Stimulated activated CD4-positive, alpha-beta T cell treated with anti-CD3 and anti-CD28 coated beads, Interleukin-1b, Interleukin-23, amount 100 ng/mL, for 4 hours (primary cell): ENCODE measurements around the gene TMEM135.
"Not testable (repeated sequence)": the region's sequence is repeated elsewhere in the genome, so short reads cannot be mapped to it uniquely, and the experiment has no call there.

Source experiments
- DNase-seq, 2 donors: peaks; one replicate each; pipeline ENCODE4 v3.0.0-alpha.2; 2020; ENCODE audit warnings: low read depth in 2 of 2

TMEM135 gene

GRCh38 chr11:87141980-87142514 lies 104.3 kb downstream of the TMEM135 start:
- no peak for DNase-seq

GRCh38 chr11:87142594-87142993 lies 104.9 kb downstream of the TMEM135 start:
- no peak for DNase-seq

GRCh38 chr11:87143641-87144040 lies 105.9 kb downstream of the TMEM135 start:
- no peak for DNase-seq

- DNase-seq = no peak
Observed at GRCh38 chr11:87144252-87144651, 106.5 kb downstream of the TMEM135 start.

GRCh38 chr11:87148749-87149148 lies 111.0 kb downstream of the TMEM135 start:
- no peak for DNase-seq

DNA sequence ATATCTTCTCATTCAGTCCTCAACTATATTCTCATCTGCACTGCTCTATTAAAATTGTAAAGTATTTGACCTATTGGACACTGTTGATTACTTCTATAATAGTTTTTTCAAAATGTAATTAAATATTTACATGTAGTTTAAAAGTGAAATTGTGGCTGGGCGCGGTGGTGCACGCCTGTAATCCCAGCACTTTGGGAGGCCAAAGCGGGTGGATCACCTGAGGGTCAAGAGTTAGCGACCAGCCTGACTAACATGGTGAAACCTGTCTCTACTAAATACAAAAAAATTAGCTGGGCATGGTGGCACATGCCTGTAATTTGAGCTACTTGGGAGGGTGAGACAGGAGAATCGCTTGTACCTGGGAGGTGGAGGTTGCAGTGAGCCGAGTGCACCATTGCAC lies 112.0 kb downstream of the TMEM135 start:
- DNase-seq = not testable (repeated sequence)

DNA sequence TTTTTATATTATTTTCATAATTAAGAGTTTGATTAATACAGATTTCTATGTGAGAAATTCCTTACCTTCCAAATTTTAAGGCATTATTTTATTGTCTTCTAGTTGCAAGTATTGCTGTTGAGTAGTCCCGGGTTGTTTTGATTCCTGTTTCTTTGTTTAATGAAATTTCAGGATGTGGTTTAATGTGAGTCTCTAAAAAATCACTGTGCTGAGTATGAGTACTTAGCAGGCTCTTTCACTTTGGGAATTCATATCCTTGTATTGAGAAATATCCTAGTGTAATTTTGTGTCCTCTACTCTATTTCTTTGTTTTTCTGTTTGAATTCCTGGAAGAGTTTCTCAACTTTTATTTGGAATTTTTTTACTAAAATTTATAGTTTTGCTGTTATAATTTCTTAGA lies 113.2 kb downstream of the TMEM135 start:
- no peak for DNase-seq

DNA sequence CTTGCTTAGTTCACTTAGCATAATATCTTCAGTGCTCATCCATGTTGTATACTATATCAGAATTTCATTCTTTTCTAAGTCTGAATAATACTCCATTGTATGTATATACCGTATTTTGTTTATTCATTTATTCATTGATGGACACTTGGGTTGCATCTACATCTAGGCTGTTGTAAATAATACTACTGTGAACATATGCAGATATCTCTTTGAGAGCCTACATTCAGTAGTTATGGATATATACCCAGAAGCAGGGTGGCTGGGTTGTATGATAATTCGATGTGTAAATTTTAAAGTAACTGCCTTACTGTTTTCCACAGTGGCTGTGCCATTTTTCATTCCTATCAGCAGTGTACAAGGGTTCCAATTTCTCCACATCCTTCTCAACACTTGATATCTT lies 116.5 kb downstream of the TMEM135 start:
- DNase-seq = no peak

- no peak for DNase-seq
Observed at GRCh38 chr11:87156970-87157369, 119.2 kb downstream of the TMEM135 start.

- not testable (repeated sequence) for DNase-seq
Observed at GRCh38 chr11:87169076-87169475, 131.3 kb downstream of the TMEM135 start.

- no peak for DNase-seq
Observed at GRCh38 chr11:87173185-87174039, 135.7 kb downstream of the TMEM135 start.

DNA sequence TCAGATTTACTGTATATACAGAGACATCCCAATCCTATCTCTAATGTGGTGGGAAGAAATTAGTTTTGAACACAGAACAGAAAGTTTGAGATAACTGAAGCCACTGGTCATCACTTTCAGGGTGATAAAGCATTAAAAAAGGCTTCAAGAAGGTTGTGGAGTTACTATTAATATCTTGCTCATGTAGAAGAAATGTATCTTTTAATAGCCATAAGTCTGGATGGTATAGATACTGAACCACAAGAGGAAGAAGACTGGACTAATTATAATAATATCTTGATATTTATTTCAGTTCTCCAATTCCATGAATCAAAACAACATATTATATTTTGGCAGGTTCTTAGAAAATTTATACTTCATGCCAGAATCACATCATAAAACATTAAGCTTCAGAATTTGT lies 137.1 kb downstream of the TMEM135 start:
- no peak for DNase-seq

GRCh38 chr11:87176044-87176443 lies 138.3 kb downstream of the TMEM135 start:
- no peak for DNase-seq

GRCh38 chr11:87179621-87180020 lies 141.9 kb downstream of the TMEM135 start:
- no peak for DNase-seq

- DNase-seq = no peak
Observed at GRCh38 chr11:87180742-87181141, 143.0 kb downstream of the TMEM135 start.

DNA sequence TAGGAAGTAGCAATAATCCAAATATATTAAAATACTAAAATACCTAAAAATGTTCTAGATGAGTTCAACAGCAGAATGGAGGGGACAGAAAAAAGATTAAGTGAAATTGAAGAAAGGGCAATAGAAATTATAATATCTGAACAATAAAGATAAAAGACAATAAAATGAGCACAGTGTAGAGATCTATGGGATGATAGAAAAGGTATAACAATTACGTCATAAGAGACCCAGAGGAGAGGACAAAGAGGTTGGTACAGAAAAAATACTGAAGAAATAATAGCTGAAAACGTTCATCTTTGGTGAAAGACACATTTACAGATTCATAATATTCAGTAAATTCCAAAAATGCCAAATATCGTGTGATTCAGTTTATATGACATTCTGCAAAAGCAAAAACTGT lies 143.4 kb downstream of the TMEM135 start:
- DNase-seq = no peak

DNA sequence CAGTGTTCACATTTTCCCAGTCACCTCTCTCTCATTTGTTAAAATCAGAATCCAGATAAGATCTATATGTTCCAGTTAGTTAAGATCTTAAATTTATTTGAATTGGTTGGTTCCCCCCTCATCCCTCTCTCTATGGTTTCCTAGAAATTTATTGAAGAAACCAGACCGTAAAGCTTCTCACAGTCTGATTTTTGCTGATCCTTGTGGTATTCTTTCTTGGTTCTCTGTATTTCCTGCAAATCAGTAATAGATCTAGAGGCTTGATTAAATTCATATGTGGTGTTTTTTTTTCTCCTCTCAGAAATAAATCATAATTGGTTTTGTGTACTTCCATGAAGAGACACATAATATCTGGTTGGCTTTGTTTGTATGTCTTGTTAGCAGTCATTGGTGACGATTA lies 147.5 kb downstream of the TMEM135 start:
- DNase-seq = no peak

DNA sequence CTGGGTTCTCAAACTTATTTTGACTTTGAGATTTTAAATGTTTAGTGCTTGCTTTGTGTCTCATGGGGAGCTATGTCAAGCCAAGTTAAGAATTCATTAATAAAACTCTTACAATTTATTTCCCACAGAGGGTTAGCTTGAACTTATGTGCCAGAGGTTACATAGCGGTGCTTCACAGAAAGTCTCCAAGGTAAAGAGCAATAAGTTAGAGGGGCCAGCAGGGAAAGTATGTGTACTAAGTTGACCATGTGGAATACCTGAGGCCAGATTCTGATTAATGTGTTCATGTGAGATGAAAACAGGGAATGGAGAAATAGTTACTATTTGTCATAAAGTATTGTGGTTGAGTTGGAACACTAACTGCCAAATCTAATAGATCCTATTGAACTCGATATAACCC lies 149.3 kb downstream of the TMEM135 start:
- DNase-seq = no peak

- DNase-seq = no peak
Observed at GRCh38 chr11:87187930-87188329, 150.2 kb downstream of the TMEM135 start.

- not testable (repeated sequence) for DNase-seq
Observed at GRCh38 chr11:87188396-87188795, 150.7 kb downstream of the TMEM135 start.

DNA sequence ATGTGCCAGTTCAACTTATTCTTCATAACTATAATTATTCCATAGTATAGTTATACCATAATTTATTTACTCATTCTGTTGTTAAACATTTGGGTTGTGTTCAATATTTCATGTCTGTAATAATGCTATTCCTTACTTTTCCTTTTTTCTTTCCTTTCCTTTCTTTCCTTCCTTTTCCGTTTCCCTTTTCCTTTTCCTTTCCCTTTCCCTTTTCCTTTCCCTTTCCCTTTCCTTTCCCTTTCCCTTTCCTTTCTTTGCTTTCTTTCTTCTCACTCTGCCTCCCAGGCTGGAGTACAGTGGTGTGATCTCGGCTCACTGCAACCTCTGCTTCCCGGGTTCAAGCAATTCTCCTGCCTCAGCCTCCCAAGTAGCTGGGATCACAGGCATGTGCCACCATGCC lies 151.2 kb downstream of the TMEM135 start:
- not testable (repeated sequence) for DNase-seq

- DNase-seq = no peak
Observed at GRCh38 chr11:87190071-87190470, 152.3 kb downstream of the TMEM135 start.

DNA sequence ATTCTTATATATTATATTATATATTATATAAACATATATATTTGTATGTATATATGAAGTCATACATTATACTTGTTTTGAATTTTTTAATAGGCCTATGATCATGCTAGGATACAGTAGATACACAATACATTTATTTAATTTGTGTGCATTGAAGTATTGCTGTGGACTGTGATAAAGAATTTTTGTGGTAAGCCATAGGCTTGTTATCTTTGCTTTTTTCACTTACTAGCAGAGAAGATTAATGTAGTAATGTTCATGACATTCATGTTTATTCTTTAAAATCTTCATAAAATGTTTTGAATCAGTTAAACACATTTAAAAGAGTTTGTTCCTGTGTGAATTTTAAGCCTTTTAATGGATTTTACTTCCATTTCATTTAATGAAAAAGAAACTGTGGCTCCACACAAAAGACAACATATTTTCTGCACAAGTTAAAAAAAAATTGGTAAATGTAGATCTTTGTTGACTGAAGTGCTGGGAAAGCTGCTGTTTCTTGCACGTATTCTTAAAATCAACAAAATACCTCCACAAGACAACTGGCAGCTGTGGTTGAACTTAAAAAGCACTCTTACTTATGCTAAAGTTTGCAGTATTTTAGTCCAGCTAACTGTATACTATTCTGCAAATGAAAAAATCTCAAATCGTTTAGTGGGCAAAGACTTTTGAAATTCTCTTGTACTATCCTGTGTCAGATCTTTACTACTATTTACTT lies 156.2 kb downstream of the TMEM135 start:
- no peak for DNase-seq
